Neuronal stem cell (in vitro differentiated cells): ENCODE measurements around the gene KCP.
A peak's percentile ranks its signal among the peaks of the same experiment; 100 is the strongest.

Experiments used
- DNase-seq: peaks from one replicate; pipeline ENCODE4 v3.0.0-alpha.2; 2013; ENCODE audit warnings: low spot score
- H2AFZ ChIP-seq: one replicate; pipeline ENCODE4 v1.6.1; 2013; ENCODE audit warnings: mild to moderate bottlenecking, low read length, inconsistent platforms
- H2AK5ac ChIP-seq: 2 replicates; pipeline ENCODE4 v1.6.1; 2013; ENCODE audit warnings: low read depth, mild to moderate bottlenecking, inconsistent platforms, low read length, moderate library complexity, mixed read lengths
- H2BK120ac ChIP-seq: 2 replicates; pipeline ENCODE4 v1.6.1; 2013; ENCODE audit warnings: low read depth, mild to moderate bottlenecking, inconsistent platforms, low read length, moderate library complexity, mixed read lengths
- H2BK12ac ChIP-seq: one replicate; pipeline ENCODE4 v1.6.1; 2013; ENCODE audit warnings: low read length, inconsistent platforms
- H2BK15ac ChIP-seq: 2 replicates; pipeline ENCODE4 v1.6.1; 2013; ENCODE audit warnings: mild to moderate bottlenecking, low read length, inconsistent platforms, mixed read lengths
- H2BK5ac ChIP-seq: one replicate; pipeline ENCODE4 v1.6.1; 2013; ENCODE audit warnings: inconsistent platforms, mild to moderate bottlenecking, low read length, moderate library complexity
- H3K14ac ChIP-seq: one replicate; pipeline ENCODE4 v1.6.1; 2013; ENCODE audit warnings: low read length, inconsistent platforms
- H3K18ac ChIP-seq: 2 replicates; pipeline ENCODE4 v1.6.1; 2013; ENCODE audit warnings: low read length, inconsistent platforms
- H3K23ac ChIP-seq: 2 replicates; pipeline ENCODE4 v1.6.1; 2013; ENCODE audit warnings: low read depth, mild to moderate bottlenecking, mixed read lengths, low read length, inconsistent platforms; ENCODE audit not compliant: poor library complexity
- H3K27ac ChIP-seq: replicated peaks from 3 replicates; pipeline ENCODE4 v1.5.1; 2013; ENCODE audit warnings: low read length, inconsistent platforms
- H3K27me3 ChIP-seq, 3 experiments: 2 replicates each; pipeline ENCODE4 v1.6.1; 2013; ENCODE audit warnings: low read length in 3 of 3, mild to moderate bottlenecking in 2 of 3, inconsistent platforms in 1 of 3, low read depth in 1 of 3, mixed read lengths in 1 of 3, moderate library complexity in 1 of 3; ENCODE audit not compliant: control insufficient read depth in 3 of 3, insufficient read depth in 3 of 3
- H3K36me3 ChIP-seq, 2 donors: replicated peaks in 1 of 2; 2 replicates each; pipeline ENCODE4 v1.6.1; 2013; ENCODE audit warnings: low read length in 2 of 2; ENCODE audit not compliant: control insufficient read depth in 2 of 2, insufficient read depth in 2 of 2
- H3K4ac ChIP-seq: 2 replicates; pipeline ENCODE4 v1.6.1; 2013; ENCODE audit warnings: inconsistent platforms, mild to moderate bottlenecking, low read length, moderate library complexity
- H3K4me1 ChIP-seq, 2 donors: 1 replicate in 1 of 2; 2 replicates in 1 of 2; pipeline ENCODE4 v1.6.1; 2013; ENCODE audit warnings: low read length in 2 of 2, low read depth in 1 of 2; ENCODE audit not compliant: control insufficient read depth in 2 of 2, insufficient read depth in 1 of 2
- H3K4me2 ChIP-seq: one replicate; pipeline ENCODE4 v1.6.1; 2013; ENCODE audit warnings: mild to moderate bottlenecking, low read length, inconsistent platforms; ENCODE audit not compliant: insufficient read depth, poor library complexity, severe bottlenecking
- H3K4me3 ChIP-seq, 2 donors: 2 replicates each; pipeline ENCODE4 v1.5.1; 2013; ENCODE audit warnings: low read length in 2 of 2, mild to moderate bottlenecking in 2 of 2, inconsistent platforms in 1 of 2, moderate library complexity in 1 of 2
- H3K79me1 ChIP-seq: one replicate; pipeline ENCODE4 v1.6.1; 2013; ENCODE audit warnings: low read depth, mild to moderate bottlenecking, inconsistent platforms, low read length, moderate library complexity
- H3K9ac ChIP-seq: one replicate; pipeline ENCODE4 v1.6.1; 2013; ENCODE audit warnings: mild to moderate bottlenecking, low read depth, low read length, inconsistent platforms; ENCODE audit not compliant: poor library complexity
- H3K9me3 ChIP-seq, 2 donors: replicated peaks in 1 of 2; 2 replicates each; pipeline versions ENCODE3 to v1.6.1; 2013; ENCODE audit warnings: low read length in 2 of 2, mild to moderate bottlenecking in 2 of 2, inconsistent platforms in 1 of 2, low read depth in 1 of 2, mixed read lengths in 1 of 2, moderate library complexity in 1 of 2; ENCODE audit not compliant: control insufficient read depth in 2 of 2, insufficient read depth in 1 of 2
- H4K8ac ChIP-seq: one replicate; pipeline ENCODE4 v1.6.1; 2013; ENCODE audit warnings: low read depth, mild to moderate bottlenecking, inconsistent platforms, low read length, moderate library complexity
- H4K91ac ChIP-seq: one replicate; pipeline ENCODE4 v1.6.1; 2013; ENCODE audit warnings: low read length, low read depth, mild to moderate bottlenecking, inconsistent platforms; ENCODE audit not compliant: poor library complexity
- WGBS, 2 donors: extraction: QIAGEN DNeasy Blood & Tissue Kit; methylation state at CpG; one replicate each; pipeline ENCODE4 v1.1.7; 2013; ENCODE audit warnings: missing lambda C conversion rate in 2 of 2, mixed read lengths in 1 of 2; ENCODE audit not compliant: insufficient read length in 2 of 2, insufficient replicate concordance in 1 of 2; ENCODE audit errors: extremely low coverage in 2 of 2; 5-methylcytosine and 5-hydroxymethylcytosine counted together

The KCP gene

DNA sequence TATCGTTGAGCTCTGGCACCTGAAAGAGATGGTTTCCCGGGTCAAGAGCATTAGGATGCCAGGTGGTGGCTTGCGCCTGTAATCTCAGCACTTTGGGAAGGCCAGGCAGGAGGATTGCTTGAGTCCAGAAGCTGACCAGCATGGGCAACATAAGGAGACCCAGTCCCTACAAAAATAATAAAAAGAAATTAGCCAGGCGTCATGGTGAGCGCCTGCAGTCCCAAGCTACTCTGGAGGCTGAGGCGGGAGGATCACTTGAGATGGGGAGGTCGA is 6.1 kb upstream of the KCP start:
- Histone ChIP-seq H2AK5ac (no peak overlapping the region), H3K23ac (no peak overlapping the region), H3K9me3 (peaks cover 0 to 1% of the 10 kb centered on the region in 2 donors), H3K79me1 (peaks cover 2% of the 10 kb centered on the region), H3K27me3 (peaks cover 0 to 82% (median 39%) of the 10 kb centered on the region in 3 experiments), H3K18ac (no peak overlapping the region), H2BK5ac (no peak overlapping the region), H3K4ac (no peak overlapping the region), H2BK120ac (no peak overlapping the region), H2AFZ (no peak overlapping the region), H2BK15ac (no peak overlapping the region), H3K14ac (peak overlapping the region; percentile 21), H4K91ac (no peak overlapping the region), H4K8ac (no peak overlapping the region), H2BK12ac (no peak overlapping the region), H3K9ac (no peak overlapping the region), H3K36me3 (no peaks in the 10 kb centered on the region), H3K4me2 (no peak overlapping the region), H3K27ac (no peak overlapping the region), H3K4me1 (peaks cover 3 to 11% of the 10 kb centered on the region in 2 donors), H3K4me3 (no peak overlapping the region)
- WGBS, 2 donors = no CpG with 5 or more reads among the region's 7 CpGs
- DNase-seq = no peak

DNA sequence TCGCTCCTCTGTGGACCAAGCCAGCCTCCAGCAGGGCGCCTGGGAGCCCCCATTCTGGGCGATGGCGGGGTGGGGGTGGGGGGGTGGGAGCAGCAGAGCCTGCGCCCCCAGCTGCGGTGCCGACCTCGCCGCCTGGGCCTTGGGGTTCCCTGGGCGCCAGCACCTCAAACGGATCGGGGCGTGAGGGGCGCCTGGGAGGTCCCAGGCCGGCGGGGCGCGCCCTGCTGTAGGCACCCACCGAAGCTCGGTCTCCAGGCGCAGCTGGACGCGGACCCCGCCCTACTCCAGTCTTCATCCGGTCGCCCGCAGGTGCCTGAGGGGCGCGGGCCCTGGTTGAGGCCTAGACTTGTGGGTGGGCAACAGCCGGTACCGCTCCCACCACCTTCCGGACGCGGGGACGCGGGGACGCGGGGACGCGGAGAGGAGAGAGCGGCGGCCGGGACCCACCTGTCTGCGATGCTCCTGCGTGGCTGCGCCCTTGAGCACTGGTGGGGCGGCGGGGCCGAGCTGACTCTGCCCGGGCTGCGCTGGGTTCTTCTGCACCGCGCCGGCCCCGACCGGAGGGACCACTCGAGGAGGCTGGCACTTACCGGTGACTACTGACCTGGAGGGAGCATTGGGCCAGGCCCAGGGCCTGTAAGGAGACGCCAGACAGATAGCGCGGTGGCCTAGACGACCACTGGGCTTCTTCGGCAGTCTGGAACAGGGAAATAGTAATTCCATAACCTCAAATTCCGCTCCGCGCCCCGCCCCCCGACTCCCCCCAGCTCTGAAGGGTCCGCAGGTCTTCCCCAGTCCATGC is 5.5 kb upstream of the KCP start:
- Histone ChIP-seq H3K79me1 (peaks cover 2% of the 10 kb centered on the region), H2BK15ac (no peak overlapping the region), H3K23ac (peak overlapping the region; percentile 85), H3K4me1 (peaks cover 3 to 15% of the 10 kb centered on the region in 2 donors), H3K4me2 (peak overlapping the region; percentile 37), H2BK12ac (no peak overlapping the region), H2AFZ (peak overlapping the region; percentile 86), H3K9ac (peak overlapping the region; percentile 30), H4K91ac (no peak overlapping the region), H3K27me3 (peaks cover 0 to 84% (median 39%) of the 10 kb centered on the region in 3 experiments), H3K4me3 (peak overlapping the region; percentile 11 to 66), H3K27ac (no peak overlapping the region), H2AK5ac (peak overlapping the region; percentile 63), H3K14ac (peak overlapping the region; percentile 82), H2BK5ac (no peak overlapping the region), H2BK120ac (no peak overlapping the region), H3K4ac (no peak overlapping the region), H3K18ac (peak overlapping the region; percentile 71), H3K36me3 (no peaks in the 10 kb centered on the region), H3K9me3 (peaks cover 0 to 1% of the 10 kb centered on the region in 2 donors), H4K8ac (no peak overlapping the region)
- no peak for DNase-seq
- no CpG with 5 or more reads among the region's 69 CpGs for whole genome bisulfite sequencing, 2 donors

DNA sequence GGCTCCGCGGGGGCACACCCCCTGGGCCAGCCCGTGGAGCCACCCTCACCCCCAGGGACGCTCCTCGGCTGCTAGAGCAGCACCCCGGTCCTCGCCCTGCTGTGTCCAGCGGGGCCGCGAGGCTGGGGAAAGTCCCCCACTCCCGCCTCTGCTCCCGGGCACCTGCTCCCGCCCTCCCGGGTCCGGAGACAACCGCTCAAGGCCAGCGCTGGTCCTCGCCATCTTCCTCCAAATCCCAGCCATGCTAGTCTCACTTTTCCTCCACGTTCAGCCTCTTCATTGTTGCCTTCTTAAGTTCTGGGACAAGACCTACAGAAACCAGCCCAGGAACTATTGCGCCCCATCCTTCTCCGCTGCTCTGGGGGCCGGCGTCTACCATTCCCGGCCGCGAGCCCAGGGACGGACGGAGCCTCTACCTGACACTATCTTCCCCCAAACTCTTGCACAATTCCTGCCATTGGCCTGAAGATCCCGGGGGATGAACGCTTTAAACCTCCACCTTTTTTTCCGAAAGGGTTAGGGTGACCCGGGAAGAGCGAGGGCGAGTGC is 4.8 kb upstream of the KCP start:
- peak overlapping the region; percentile 37 for H3K4me2 ChIP-seq
- H3K14ac ChIP-seq = no peak overlapping the region
- no peak overlapping the region for H3K9ac ChIP-seq
- peaks cover 0 to 84% (median 44%) of the 10 kb centered on the region in 3 experiments for H3K27me3 ChIP-seq
- no peak overlapping the region for H4K8ac ChIP-seq
- no peak overlapping the region for H3K23ac ChIP-seq
- peaks cover 0 to 1% of the 10 kb centered on the region in 2 donors for H3K9me3 ChIP-seq
- H2BK120ac ChIP-seq = no peak overlapping the region
- peak overlapping the region; percentile 11 to 66 for H3K4me3 ChIP-seq
- H2AK5ac ChIP-seq = no peak overlapping the region
- H3K18ac ChIP-seq = peak overlapping the region; percentile 78
- H3K36me3 ChIP-seq = no peaks in the 10 kb centered on the region
- H4K91ac ChIP-seq = no peak overlapping the region
- H2BK15ac ChIP-seq = no peak overlapping the region
- no peak for DNase-seq
- no peak overlapping the region for H2BK12ac ChIP-seq
- H3K79me1 ChIP-seq = peaks cover 2% of the 10 kb centered on the region
- no peak overlapping the region for H3K27ac ChIP-seq
- no peak overlapping the region for H2BK5ac ChIP-seq
- peak overlapping the region; percentile 86 for H2AFZ ChIP-seq
- no CpG with 5 or more reads among the region's 34 CpGs for WGBS, 2 donors
- peaks cover 3 to 11% of the 10 kb centered on the region in 2 donors for H3K4me1 ChIP-seq
- no peak overlapping the region for H3K4ac ChIP-seq

DNA sequence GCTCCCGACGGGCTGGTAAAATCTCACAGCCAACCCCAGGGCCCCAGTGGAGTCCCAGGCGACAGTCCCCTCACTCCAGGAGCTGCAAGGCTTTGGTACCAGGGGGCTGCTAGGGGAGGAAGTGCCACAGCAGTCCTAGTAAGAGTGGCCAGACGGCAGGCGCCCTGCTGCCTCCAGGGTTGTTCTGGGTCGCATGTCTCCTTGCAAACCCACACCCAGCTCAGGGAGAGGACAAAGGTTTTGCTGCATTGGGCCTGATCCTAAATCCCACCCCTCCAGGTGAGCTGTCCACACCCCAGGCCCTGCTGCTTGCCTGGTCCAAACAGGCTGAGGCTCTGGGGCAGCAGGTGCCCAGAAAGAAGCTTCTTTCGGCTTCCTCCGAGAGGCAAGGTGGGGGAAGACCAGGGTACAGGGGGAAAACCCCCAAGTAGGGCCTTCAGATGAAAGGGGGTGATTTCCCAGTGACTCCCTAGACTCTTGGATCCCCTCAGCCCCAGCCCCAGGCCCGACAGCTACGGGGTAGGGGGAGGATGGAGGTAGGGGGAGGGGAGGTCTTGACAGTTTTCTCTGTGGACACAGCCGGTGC is 4.2 kb upstream of the KCP start:
- H3K79me1 ChIP-seq = peaks cover 2% of the 10 kb centered on the region
- H2AFZ ChIP-seq = no peak overlapping the region
- H3K4ac ChIP-seq = no peak overlapping the region
- peak overlapping the region; percentile 48 for H4K8ac ChIP-seq
- no peak overlapping the region for H3K23ac ChIP-seq
- H3K9ac ChIP-seq = no peak overlapping the region
- no peak overlapping the region for H3K4me3 ChIP-seq
- H3K18ac ChIP-seq = peak overlapping the region; percentile 17
- H4K91ac ChIP-seq = no peak overlapping the region
- H3K4me2 ChIP-seq = no peak overlapping the region
- DNase-seq = no peak
- H2AK5ac ChIP-seq = peak overlapping the region; percentile 6
- no peak overlapping the region for H3K14ac ChIP-seq
- H2BK12ac ChIP-seq = no peak overlapping the region
- H2BK15ac ChIP-seq = no peak overlapping the region
- no peak overlapping the region for H3K27ac ChIP-seq
- peaks cover 0 to 1% of the 10 kb centered on the region in 2 donors for H3K9me3 ChIP-seq
- peaks cover 8 to 9% of the 10 kb centered on the region in 2 donors for H3K4me1 ChIP-seq
- WGBS, 2 donors = no CpG with 5 or more reads among the region's 11 CpGs
- no peak overlapping the region for H2BK120ac ChIP-seq
- no peaks in the 10 kb centered on the region for H3K36me3 ChIP-seq
- H3K27me3 ChIP-seq = peaks cover 0 to 84% (median 51%) of the 10 kb centered on the region in 3 experiments
- no peak overlapping the region for H2BK5ac ChIP-seq
